DND-41 (cell line): ENCODE measurements around the gene SGCD.

Experiments used
- ATAC-seq: fragments of 200-7000 bp; cut with Tn5 transposase; 3 replicates; pipeline ENCODE4 v1.9.1; 2021; ENCODE audit warnings: low read depth; ENCODE audit not compliant: insufficient read depth
- DNase-seq: peaks from one replicate; pipeline ENCODE4 v3.0.0-alpha.2; 2020
- H2AFZ ChIP-seq: 2 replicates; pipeline ENCODE4 v1.6.0; 2012; ENCODE audit warnings: low read depth, low read length
- H3K27ac ChIP-seq: 2 replicates; pipeline ENCODE4 v1.5.1; 2012; ENCODE audit warnings: low read length, inconsistent platforms
- H3K27me3 ChIP-seq: fragments of 200-600 bp; sonication (generic); 2 replicates; pipeline ENCODE4 v1.6.0; 2012; ENCODE audit warnings: low read length, mild to moderate bottlenecking, inconsistent platforms; ENCODE audit not compliant: insufficient read depth, poor library complexity
- H3K36me3 ChIP-seq: 2 replicates; pipeline ENCODE4 v1.5.1; 2012; ENCODE audit warnings: low read length, inconsistent platforms; ENCODE audit not compliant: insufficient read depth
- H3K4me1 ChIP-seq: 2 replicates; pipeline ENCODE4 v1.5.1; 2012; ENCODE audit warnings: mild to moderate bottlenecking, low read length; ENCODE audit not compliant: insufficient read depth
- H3K4me2 ChIP-seq: 2 replicates; pipeline ENCODE4 v1.6.0; 2012; ENCODE audit warnings: mild to moderate bottlenecking, moderate library complexity, low read length, inconsistent platforms; ENCODE audit not compliant: insufficient read depth
- H3K4me3 ChIP-seq, 2 experiments: fragments of 200-600 bp in 1 of 2; shearing (Covaris generic) in 1 of 2; 2 replicates each; pipeline ENCODE4 v1.5.1; 2012 to 2016; ENCODE audit warnings: inconsistent platforms in 2 of 2, low read length in 2 of 2, mild to moderate bottlenecking in 2 of 2, low read depth in 1 of 2, moderate library complexity in 1 of 2
- H3K79me2 ChIP-seq: 2 replicates; pipeline ENCODE4 v1.6.0; 2012; ENCODE audit warnings: low read length, inconsistent platforms; ENCODE audit not compliant: insufficient read depth
- H3K9ac ChIP-seq: 2 replicates; pipeline ENCODE4 v1.6.0; 2012; ENCODE audit warnings: low read depth, mild to moderate bottlenecking, inconsistent platforms, low read length, moderate library complexity
- H3K9me3 ChIP-seq: 2 replicates; pipeline ENCODE4 v1.5.1; 2012; ENCODE audit warnings: low read length, moderate library complexity, mild to moderate bottlenecking, inconsistent platforms; ENCODE audit not compliant: insufficient read depth, severe bottlenecking
- H4K20me1 ChIP-seq: 2 replicates; pipeline ENCODE4 v1.6.0; 2012; ENCODE audit warnings: low read length; ENCODE audit not compliant: insufficient read depth
- EZH2 ChIP-seq: IDR thresholded peaks from 3 replicates; pipeline ENCODE4 v1.6.1; 2012; ENCODE audit warnings: borderline replicate concordance, low read depth, mild to moderate bottlenecking, moderate library complexity, low read length, inconsistent platforms; ENCODE audit not compliant: severe bottlenecking
- TF ChIP-seq, protein P1 (sequence below): IDR thresholded peaks from 2 replicates; pipeline ENCODE4 v1.5.1; 2012; ENCODE audit warnings: borderline replicate concordance, low read length, moderate library complexity, mild to moderate bottlenecking; ENCODE audit not compliant: poor library complexity, severe bottlenecking; ENCODE audit errors: extremely low read depth

SGCD gene

GRCh38 chr5:156327296-156327695 is 332 bp downstream of the SGCD start:
- H3K27ac ChIP-seq = no peak overlapping the region
- no peaks in the 10 kb centered on the region for H3K79me2 ChIP-seq
- H3K4me1 ChIP-seq = no peaks in the 10 kb centered on the region
- no peaks in the 10 kb centered on the region for H4K20me1 ChIP-seq
- no peak overlapping the region for H2AFZ ChIP-seq
- H3K27me3 ChIP-seq = peaks cover 6% of the 10 kb centered on the region
- no peak for TF ChIP-seq EZH2
- TF ChIP-seq, protein P1, sequence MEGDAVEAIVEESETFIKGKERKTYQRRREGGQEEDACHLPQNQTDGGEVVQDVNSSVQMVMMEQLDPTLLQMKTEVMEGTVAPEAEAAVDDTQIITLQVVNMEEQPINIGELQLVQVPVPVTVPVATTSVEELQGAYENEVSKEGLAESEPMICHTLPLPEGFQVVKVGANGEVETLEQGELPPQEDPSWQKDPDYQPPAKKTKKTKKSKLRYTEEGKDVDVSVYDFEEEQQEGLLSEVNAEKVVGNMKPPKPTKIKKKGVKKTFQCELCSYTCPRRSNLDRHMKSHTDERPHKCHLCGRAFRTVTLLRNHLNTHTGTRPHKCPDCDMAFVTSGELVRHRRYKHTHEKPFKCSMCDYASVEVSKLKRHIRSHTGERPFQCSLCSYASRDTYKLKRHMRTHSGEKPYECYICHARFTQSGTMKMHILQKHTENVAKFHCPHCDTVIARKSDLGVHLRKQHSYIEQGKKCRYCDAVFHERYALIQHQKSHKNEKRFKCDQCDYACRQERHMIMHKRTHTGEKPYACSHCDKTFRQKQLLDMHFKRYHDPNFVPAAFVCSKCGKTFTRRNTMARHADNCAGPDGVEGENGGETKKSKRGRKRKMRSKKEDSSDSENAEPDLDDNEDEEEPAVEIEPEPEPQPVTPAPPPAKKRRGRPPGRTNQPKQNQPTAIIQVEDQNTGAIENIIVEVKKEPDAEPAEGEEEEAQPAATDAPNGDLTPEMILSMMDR = no peak
- H3K4me3 ChIP-seq = no peak overlapping the region
- no peak overlapping the region for H3K9ac ChIP-seq
- no peak overlapping the region for H3K4me2 ChIP-seq
- DNase-seq (no peak), ATAC-seq (no peak)
- H3K9me3 ChIP-seq = no peaks in the 10 kb centered on the region
- H3K36me3 ChIP-seq = no peaks in the 10 kb centered on the region

GRCh38 chr5:156328161-156328560 is 1.2 kb downstream of the SGCD start:
- no peaks in the 10 kb centered on the region for H3K79me2 ChIP-seq
- no peaks in the 10 kb centered on the region for H3K4me1 ChIP-seq
- TF ChIP-seq, protein P1 = no peak
- no peak for TF ChIP-seq EZH2
- no peak overlapping the region for H3K4me3 ChIP-seq
- H4K20me1 ChIP-seq = no peaks in the 10 kb centered on the region
- no peak for ATAC-seq
- H2AFZ ChIP-seq = no peak overlapping the region
- no peak overlapping the region for H3K4me2 ChIP-seq
- H3K27me3 ChIP-seq = peaks cover 6% of the 10 kb centered on the region
- H3K36me3 ChIP-seq = no peaks in the 10 kb centered on the region
- DNase-seq = no peak
- H3K9ac ChIP-seq = no peak overlapping the region
- no peaks in the 10 kb centered on the region for H3K9me3 ChIP-seq
- no peak overlapping the region for H3K27ac ChIP-seq

DNA sequence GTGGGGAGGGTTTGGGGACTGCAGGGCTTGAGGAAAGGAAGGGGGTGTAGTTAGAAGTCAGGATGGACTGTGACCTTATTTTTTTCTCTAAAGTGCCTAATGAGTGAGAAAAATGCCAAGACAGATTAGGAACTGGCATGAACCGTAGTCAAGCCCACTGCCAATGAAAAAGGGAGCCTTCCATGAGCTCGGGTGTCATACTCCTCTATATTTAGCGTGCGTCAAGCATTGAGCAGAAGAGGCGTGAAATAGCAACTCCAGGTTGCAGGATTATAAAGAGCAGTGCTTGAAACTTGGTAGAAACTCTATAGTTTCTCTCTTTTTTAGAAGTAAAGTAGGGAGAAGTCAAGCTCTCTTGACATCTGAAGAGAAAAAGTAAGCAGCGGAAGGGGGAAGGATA is 1.8 kb downstream of the SGCD start:
- no peak for ATAC-seq
- H3K79me2 ChIP-seq = no peaks in the 10 kb centered on the region
- H3K9ac ChIP-seq = no peak overlapping the region
- H3K27ac ChIP-seq = no peak overlapping the region
- no peak overlapping the region for H3K4me2 ChIP-seq
- no peaks in the 10 kb centered on the region for H3K36me3 ChIP-seq
- H3K4me3 ChIP-seq = no peak overlapping the region
- H3K4me1 ChIP-seq = no peaks in the 10 kb centered on the region
- no peaks in the 10 kb centered on the region for H3K9me3 ChIP-seq
- no peak for DNase-seq
- H2AFZ ChIP-seq = no peak overlapping the region
- TF ChIP-seq, protein P1 = no peak
- TF ChIP-seq EZH2 = no peak
- H4K20me1 ChIP-seq = no peaks in the 10 kb centered on the region
- peaks cover 6% of the 10 kb centered on the region for H3K27me3 ChIP-seq

- H3K9me3 ChIP-seq = no peaks in the 10 kb centered on the region
- no peaks in the 10 kb centered on the region for H3K79me2 ChIP-seq
- no peak overlapping the region for H3K27ac ChIP-seq
- no peak for ATAC-seq
- no peak overlapping the region for H3K4me2 ChIP-seq
- no peaks in the 10 kb centered on the region for H3K36me3 ChIP-seq
- H4K20me1 ChIP-seq = no peaks in the 10 kb centered on the region
- no peak overlapping the region for H3K9ac ChIP-seq
- DNase-seq = no peak
- H3K27me3 ChIP-seq = peaks cover 6% of the 10 kb centered on the region
- TF ChIP-seq EZH2 = no peak
- TF ChIP-seq, protein P1 = no peak
- no peaks in the 10 kb centered on the region for H3K4me1 ChIP-seq
- H3K4me3 ChIP-seq = no peak overlapping the region
- H2AFZ ChIP-seq = no peak overlapping the region
Observed at GRCh38 chr5:156329171-156329611, 2.2 kb downstream of the SGCD start.
